ENCODE results near the gene IHH. TPM values are rescaled to one million over a fixed set of nuclear protein-coding genes. Genes with fewer than 3 reads are reported as not detected.

Gene IHH
- polyA plus RNA-seq, 3 donors = not detected

DNA sequence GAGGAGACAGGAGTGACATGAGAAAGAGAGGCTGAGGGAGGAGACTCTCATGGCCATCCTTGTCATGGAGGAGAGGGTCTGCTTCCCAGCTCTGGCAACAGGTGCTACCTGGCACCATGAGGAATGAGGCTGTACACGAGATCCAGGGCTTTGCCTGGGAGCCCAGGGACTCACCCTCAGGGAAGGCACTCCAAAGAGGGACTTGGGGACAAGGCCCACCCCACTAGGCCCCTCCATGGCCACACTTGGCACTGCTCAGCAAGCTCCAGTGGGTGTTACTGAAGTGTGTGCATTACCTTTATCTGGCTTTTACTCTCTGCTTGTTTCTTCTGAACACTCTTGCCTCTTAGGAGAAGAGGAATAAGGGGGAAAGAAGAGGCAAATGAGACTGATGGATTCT is 22.1 kb downstream of the IHH start:
- H3K4me1 Mint-ChIP-seq = peaks cover 6% of the 10 kb centered on the region
- peaks cover 33 to 64% of the 10 kb centered on the region in 2 donors for H3K27me3 ChIP-seq (ENCODE audit: control insufficient read depth in 2 of 2, insufficient read depth in 2 of 2, low read length in 2 of 2)
- TF ChIP-seq, protein P1, sequence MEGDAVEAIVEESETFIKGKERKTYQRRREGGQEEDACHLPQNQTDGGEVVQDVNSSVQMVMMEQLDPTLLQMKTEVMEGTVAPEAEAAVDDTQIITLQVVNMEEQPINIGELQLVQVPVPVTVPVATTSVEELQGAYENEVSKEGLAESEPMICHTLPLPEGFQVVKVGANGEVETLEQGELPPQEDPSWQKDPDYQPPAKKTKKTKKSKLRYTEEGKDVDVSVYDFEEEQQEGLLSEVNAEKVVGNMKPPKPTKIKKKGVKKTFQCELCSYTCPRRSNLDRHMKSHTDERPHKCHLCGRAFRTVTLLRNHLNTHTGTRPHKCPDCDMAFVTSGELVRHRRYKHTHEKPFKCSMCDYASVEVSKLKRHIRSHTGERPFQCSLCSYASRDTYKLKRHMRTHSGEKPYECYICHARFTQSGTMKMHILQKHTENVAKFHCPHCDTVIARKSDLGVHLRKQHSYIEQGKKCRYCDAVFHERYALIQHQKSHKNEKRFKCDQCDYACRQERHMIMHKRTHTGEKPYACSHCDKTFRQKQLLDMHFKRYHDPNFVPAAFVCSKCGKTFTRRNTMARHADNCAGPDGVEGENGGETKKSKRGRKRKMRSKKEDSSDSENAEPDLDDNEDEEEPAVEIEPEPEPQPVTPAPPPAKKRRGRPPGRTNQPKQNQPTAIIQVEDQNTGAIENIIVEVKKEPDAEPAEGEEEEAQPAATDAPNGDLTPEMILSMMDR (IDR thresholded peaks at IDR 0.05) = no peak

GRCh38 chr2:219037783-219038499 is 22.8 kb downstream of the IHH start:
- H3K4me3 Mint-ChIP-seq = no peak overlapping the region
- no peak overlapping the region for H3K27ac Mint-ChIP-seq
- H3K27me3 Mint-ChIP-seq (ENCODE audit: low read depth in 3 of 3) = peaks cover 58 to 81% (median 61%) of the 10 kb centered on the region in 3 donors
- Histone ChIP-seq H4K20me1 (ENCODE audit: insufficient read depth, low read length) (no peaks in the 10 kb centered on the region), H3K4me3 (replicated peaks in 1 of 3; ENCODE audit: low read depth in 2 of 3, low read length in 3 of 3) (no peak overlapping the region), H3K27me3 (ENCODE audit: control insufficient read depth in 2 of 2, insufficient read depth in 2 of 2, low read length in 2 of 2) (peaks cover 33 to 67% of the 10 kb centered on the region in 2 donors), H2AFZ (ENCODE audit: insufficient read depth, low read depth, low read length, poor library complexity, severe bottlenecking) (no peak overlapping the region), H3K36me3 (replicated peaks in 1 of 2; ENCODE audit: control insufficient read depth in 1 of 2, insufficient read depth in 2 of 2, low read length in 2 of 2) (no peaks in the 10 kb centered on the region), H3K9ac (ENCODE audit: insufficient read depth, low read length, poor library complexity, severe bottlenecking) (no peak overlapping the region), H3K4me1 (ENCODE audit: control insufficient read depth in 1 of 2, insufficient read depth in 2 of 2, low read length in 2 of 2) (no peaks in the 10 kb centered on the region), H3K79me2 (ENCODE audit: insufficient read depth, low read length) (no peaks in the 10 kb centered on the region), H3K27ac (ENCODE audit: low read depth in 1 of 2, low read length in 2 of 2) (no peak overlapping the region), H3K9me3 (replicated peaks in 1 of 2; ENCODE audit: control insufficient read depth in 1 of 2, insufficient read depth in 1 of 2, low read length in 2 of 2) (no peaks in the 10 kb centered on the region), H3K4me2 (replicated peaks; ENCODE audit: extremely low read depth, low read length, poor library complexity, severe bottlenecking) (no peak overlapping the region)
- H3K4me1 Mint-ChIP-seq = peaks cover 6% of the 10 kb centered on the region
- H3K9me3 Mint-ChIP-seq = peaks cover 0 to 3% (median 0%) of the 10 kb centered on the region in 7 donors
- no peaks in the 10 kb centered on the region for H3K36me3 Mint-ChIP-seq
- DNase-seq = no peak
- TF ChIP-seq, protein P1 (IDR thresholded peaks at IDR 0.05) = no peak
- 70% methylated on average over 6 of the region's 8 CpGs for WGBS (ENCODE audit: insufficient coverage)
- intact Hi-C loops (cut with micrococcal nuclease) = no loop called here

More for the DNA sequence above, 22.1 kb downstream of the IHH start:
- WGBS (ENCODE audit: insufficient coverage) = no CpG with 5 or more reads among the region's 1 CpG
- Histone ChIP-seq H3K79me2 (ENCODE audit: insufficient read depth, low read length) (no peaks in the 10 kb centered on the region), H3K4me2 (replicated peaks; ENCODE audit: extremely low read depth, low read length, poor library complexity, severe bottlenecking) (no peak overlapping the region), H3K9ac (ENCODE audit: insufficient read depth, low read length, poor library complexity, severe bottlenecking) (no peak overlapping the region), H2AFZ (ENCODE audit: insufficient read depth, low read depth, low read length, poor library complexity, severe bottlenecking) (no peak overlapping the region), H3K4me1 (ENCODE audit: control insufficient read depth in 1 of 2, insufficient read depth in 2 of 2, low read length in 2 of 2) (no peaks in the 10 kb centered on the region), H3K9me3 (replicated peaks in 1 of 2; ENCODE audit: control insufficient read depth in 1 of 2, insufficient read depth in 1 of 2, low read length in 2 of 2) (no peaks in the 10 kb centered on the region), H3K36me3 (replicated peaks in 1 of 2; ENCODE audit: control insufficient read depth in 1 of 2, insufficient read depth in 2 of 2, low read length in 2 of 2) (no peaks in the 10 kb centered on the region), H3K27ac (ENCODE audit: low read depth in 1 of 2, low read length in 2 of 2) (no peak overlapping the region), H4K20me1 (ENCODE audit: insufficient read depth, low read length) (no peaks in the 10 kb centered on the region), H3K4me3 (replicated peaks in 1 of 3; ENCODE audit: low read depth in 2 of 3, low read length in 3 of 3) (no peak overlapping the region)
- no peak for DNase-seq
- no peak overlapping the region for H3K27ac Mint-ChIP-seq
- H3K4me3 Mint-ChIP-seq = no peak overlapping the region
- peaks cover 58 to 78% (median 61%) of the 10 kb centered on the region in 3 donors for H3K27me3 Mint-ChIP-seq (ENCODE audit: low read depth in 3 of 3)
- peaks cover 0 to 3% (median 0%) of the 10 kb centered on the region in 7 donors for H3K9me3 Mint-ChIP-seq
- intact Hi-C loops (cut with micrococcal nuclease) = no loop called here
- H3K36me3 Mint-ChIP-seq = no peaks in the 10 kb centered on the region

Measured in CD14-positive monocyte (primary cell).